Fibroblast of villous mesenchyme (primary cell): ENCODE results near the gene C16orf92. TPM values are rescaled to one million over a fixed set of nuclear protein-coding genes. Genes with fewer than 3 reads are reported as not detected.
A peak's percentile ranks its signal among the peaks of the same experiment; 100 is the strongest.

ENCODE experiments used
- DNase-seq: peaks from one replicate; pipeline ENCODE4 v3.0.0-alpha.2; 2010; ENCODE audit warnings: low read depth
- H3K4me3 ChIP-seq: 2 replicates; pipeline ENCODE4 v1.5.1; 2011; ENCODE audit warnings: low read depth, mild to moderate bottlenecking, low read length
- CTCF ChIP-seq: IDR thresholded peaks from 2 replicates; pipeline ENCODE4 v1.5.1; 2012; ENCODE audit warnings: low read depth, mild to moderate bottlenecking, low read length; ENCODE audit not compliant: insufficient read depth
- total RNA-seq: library from RNA; depleted of rRNA; stranded (reverse); fragments of >200 nt; gene quantifications from 2 replicates; pipeline ENCODE4 v1.2.3, GENCODE V29; 2012

Gene C16orf92
- total RNA-seq, 1 donor: not detected

DNA sequence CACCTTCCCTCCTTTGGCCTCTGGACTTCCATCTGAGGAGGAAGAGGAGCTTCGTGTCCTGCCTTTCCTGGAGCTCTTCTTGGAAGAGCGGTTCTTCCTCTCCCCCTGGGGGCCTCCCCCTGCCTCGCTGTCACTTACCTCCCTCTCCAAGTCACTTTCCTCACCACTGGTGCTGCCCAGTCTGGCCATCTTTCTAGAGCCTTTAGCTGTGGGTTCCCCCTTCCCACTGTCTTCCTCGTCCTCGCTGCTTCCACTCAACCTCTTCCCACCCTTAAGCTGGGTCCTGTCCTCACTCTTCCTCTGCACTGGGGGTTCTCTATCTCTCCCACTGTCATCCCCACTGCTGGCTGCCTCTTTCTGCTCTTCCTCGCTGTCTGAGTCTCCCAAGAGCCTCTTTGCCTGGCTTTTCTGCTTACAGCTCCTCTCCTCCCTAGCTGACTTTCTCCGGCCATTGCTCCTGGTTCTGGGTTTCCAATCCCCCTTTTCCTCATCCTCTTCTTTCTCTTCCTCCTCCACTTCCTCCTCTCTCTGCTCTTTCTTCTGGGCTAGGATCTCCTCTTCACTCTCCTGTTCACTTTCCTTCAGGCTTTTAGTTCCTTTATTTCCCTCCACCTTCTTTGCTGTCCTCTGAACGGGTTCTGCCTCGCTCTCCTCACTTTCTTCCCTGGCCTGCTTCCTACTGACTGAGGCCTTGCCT lies 28.9 kb upstream of the C16orf92 start:
- TF ChIP-seq CTCF: no peak
- H3K4me3 ChIP-seq: no peak overlapping the region
- DNase-seq: no peak

DNA sequence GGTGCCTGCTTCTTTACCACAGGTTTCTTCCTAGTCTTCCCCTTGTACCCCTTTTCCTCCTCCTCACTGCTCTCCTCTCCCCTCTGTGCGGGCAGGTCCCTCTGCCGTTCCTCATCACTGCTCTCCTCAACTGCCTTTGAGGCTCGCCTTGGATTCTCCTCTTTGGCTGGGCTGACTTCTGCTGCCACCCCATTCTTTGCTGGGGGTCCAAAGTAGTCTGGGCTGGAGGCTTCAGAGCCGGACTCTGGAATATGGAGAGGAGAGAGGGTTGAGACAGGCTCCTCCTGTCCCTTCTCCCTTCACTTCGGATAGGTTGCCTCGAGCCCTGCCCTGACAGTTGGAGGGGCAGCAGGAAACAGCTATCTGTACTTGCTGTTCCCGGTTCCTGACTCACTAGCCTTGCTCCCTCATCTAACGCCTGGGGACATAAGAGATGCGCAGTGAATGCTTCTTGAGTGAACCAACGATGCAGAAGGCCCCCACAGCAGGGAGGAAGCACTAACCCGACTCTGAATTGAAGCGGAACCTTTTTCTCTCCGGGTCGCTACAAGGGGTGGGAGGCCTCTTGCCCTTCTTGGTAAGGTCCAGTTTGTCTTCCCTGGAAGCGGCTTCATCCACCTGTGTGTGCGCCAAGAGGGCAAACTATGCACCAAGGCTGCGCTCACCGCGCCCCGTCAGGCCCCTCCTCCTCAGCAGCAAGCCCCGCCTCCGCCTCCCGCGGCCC lies 28.2 kb upstream of the C16orf92 start:
- peak overlapping the region; percentile 96 for H3K4me3 ChIP-seq
- no peak for TF ChIP-seq CTCF
- DNase-seq: peak; percentile 41

GRCh38 chr16:29995324-29995910 lies 27.6 kb upstream of the C16orf92 start, which contains the start of gene HIRIP3:
Gene HIRIP3 (minus strand): TSS chr16:29995617. CDS start chr16:29995605, 12 bp downstream.
- peak within 1 kb of the TSS; percentile 96 for H3K4me3 ChIP-seq
- TF ChIP-seq CTCF: no peak
- DNase-seq: peak; percentile 70

- peak within 1 kb of the TSS; percentile 96 for H3K4me3 ChIP-seq
- DNase-seq: peak; percentile 95
- no peak for TF ChIP-seq CTCF
These were observed 26.9 kb upstream of the C16orf92 start, which contains the start of gene INO80E for GRCh38 chr16:29995911-29996765. Gene INO80E (plus strand): TSS chr16:29996241. CDS start chr16:29996311, 70 bp downstream.

- TF ChIP-seq CTCF: no peak
- H3K4me3 ChIP-seq: peak overlapping the region; percentile 96
- DNase-seq: no peak
These were observed 26.2 kb upstream of the C16orf92 start for GRCh38 chr16:29996766-29997250.

DNA sequence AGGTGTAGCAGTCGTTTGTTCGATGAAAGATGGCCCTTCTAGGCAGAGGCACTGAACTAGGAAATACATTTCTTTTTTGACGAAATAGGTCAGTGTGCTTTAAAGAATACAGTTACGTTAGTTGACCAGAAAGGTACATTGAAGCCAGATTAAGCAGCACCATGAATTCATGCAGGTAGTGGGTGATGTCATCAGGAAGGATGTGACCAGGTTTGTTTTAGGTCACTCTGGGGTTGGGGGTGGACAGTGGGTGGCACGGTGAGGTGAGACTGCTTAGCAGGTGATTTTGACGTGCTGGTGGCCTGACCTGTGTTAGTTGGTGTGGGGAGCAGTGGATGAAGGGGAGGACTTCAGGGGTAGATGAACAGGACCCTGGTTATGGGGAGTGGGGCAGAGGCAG lies 23.4 kb upstream of the C16orf92 start:
- TF ChIP-seq CTCF: no peak
- no peak for DNase-seq
- no peak overlapping the region for H3K4me3 ChIP-seq
